B cell (primary cell): Measurements from ENCODE around the gene EXOSC6. TPM values are rescaled to one million over a fixed set of nuclear protein-coding genes. Genes with fewer than 3 reads are reported as not detected.
A peak's percentile ranks its signal among the peaks of the same experiment; 100 is the strongest.

Source experiments
- ATAC-seq: fragments of 200-7000 bp; cut with Tn5 transposase; one replicate; pipeline ENCODE4 v1.10.0; 2021; ENCODE audit warnings: low read depth, mild to moderate bottlenecking, moderate number of reproducible peaks, moderate library complexity
- CTCF ChIA-PET: fragments of 350-600 bp; sonication (Branson Sonifier 250); formaldehyde crosslinking; loops from one replicate; lab custom pipeline; 2021; ENCODE audit warnings: antibody characterized with exemption, inconsistent platforms; lab: Charles Lee
- POLR2A ChIA-PET: fragments of 350-600 bp; sonication (Branson Sonifier 250); formaldehyde crosslinking; loops from one replicate; lab custom pipeline; 2021; ENCODE audit warnings: antibody characterized with exemption; lab: Charles Lee
- DNase-seq: peaks from one replicate; pipeline ENCODE4 v3.0.0; 2013
- H2AFZ ChIP-seq: 2 replicates; pipeline ENCODE4 v1.6.1; 2012; ENCODE audit warnings: mild to moderate bottlenecking, low read depth, low read length; ENCODE audit not compliant: insufficient read depth, poor library complexity, severe bottlenecking
- H3K27ac ChIP-seq, 2 donors: 1 replicate in 1 of 2; 2 replicates in 1 of 2; pipeline ENCODE4 v1.5.1; 2012 to 2013; ENCODE audit warnings: low read length in 2 of 2, mild to moderate bottlenecking in 2 of 2, moderate library complexity in 1 of 2
- H3K27me3 ChIP-seq, 4 experiments: fragments of 200-600 bp in 1 of 4; sonication (generic) in 1 of 4; replicated peaks in 1 of 4; 1 replicate in 2 of 4; 2 replicates in 2 of 4; pipeline versions ENCODE4 v1.6.1 to v1.7.0; 2013 to 2016; ENCODE audit warnings: low read length in 3 of 4, mild to moderate bottlenecking in 2 of 4, mixed read lengths in 1 of 4, moderate library complexity in 1 of 4; ENCODE audit not compliant: insufficient read depth in 4 of 4, control insufficient read depth in 3 of 4; ENCODE audit errors: control extremely low read depth in 1 of 4
- H3K36me3 ChIP-seq, 2 experiments: replicated peaks in 1 of 2; 1 replicate in 1 of 2; 2 replicates in 1 of 2; pipeline versions ENCODE4 v1.6.1 to v1.7.1; 2013; ENCODE audit warnings: low read length in 1 of 2; ENCODE audit not compliant: insufficient read depth in 2 of 2, control insufficient read depth in 1 of 2; ENCODE audit errors: control extremely low read depth in 1 of 2, extremely low read depth in 1 of 2
- H3K4me1 ChIP-seq, 2 donors: fragments of 200-600 bp in 1 of 2; sonication (generic) in 1 of 2; 1 replicate in 1 of 2; 2 replicates in 1 of 2; pipeline versions ENCODE4 v1.5.1 to v1.6.1; 2013 to 2017; ENCODE audit warnings: low read length in 2 of 2; ENCODE audit not compliant: control insufficient read depth in 2 of 2, insufficient read depth in 2 of 2
- H3K4me2 ChIP-seq: replicated peaks from 2 replicates; pipeline ENCODE3; 2012; ENCODE audit warnings: mild to moderate bottlenecking, low read depth, low read length; ENCODE audit not compliant: poor library complexity, severe bottlenecking
- H3K4me3 ChIP-seq, 5 experiments: fragments of 200-600 bp in 1 of 5; sonication (generic) in 1 of 5; 1 replicate in 3 of 5; 2 replicates in 2 of 5; pipeline versions ENCODE4 v1.5.1 to v1.7.0; 2011 to 2016; ENCODE audit warnings: low read length in 4 of 5, mild to moderate bottlenecking in 4 of 5, low read depth in 2 of 5, control low read depth in 1 of 5, moderate library complexity in 1 of 5; ENCODE audit not compliant: insufficient read depth in 1 of 5; ENCODE audit errors: control extremely low read depth in 1 of 5, extremely low read depth in 1 of 5
- H3K79me2 ChIP-seq: fragments of 200-600 bp; sonication (generic); one replicate; pipeline ENCODE4 v1.6.0; 2016; ENCODE audit warnings: low read length; ENCODE audit not compliant: control insufficient read depth, insufficient read depth
- H3K9ac ChIP-seq: fragments of 200-600 bp; sonication (generic); 2 replicates; pipeline ENCODE4 v1.6.1; 2017; ENCODE audit warnings: mild to moderate bottlenecking, low read length, moderate library complexity
- H3K9me3 ChIP-seq, 3 donors: one replicate each; pipeline versions ENCODE4 v1.6.1 to v1.7.1; 2013; ENCODE audit warnings: low read length in 2 of 3; ENCODE audit not compliant: control insufficient read depth in 2 of 3, insufficient read depth in 1 of 3; ENCODE audit errors: control extremely low read depth in 1 of 3
- H4K20me1 ChIP-seq: 2 replicates; pipeline ENCODE4 v1.6.0; 2012; ENCODE audit warnings: mild to moderate bottlenecking, low read length; ENCODE audit not compliant: insufficient read depth, control insufficient read depth, poor library complexity, severe bottlenecking
- H3K27ac Mint-ChIP-seq: one replicate; pipeline ENCODE4 v1.8.0; 2021; ENCODE audit warnings: mixed read lengths
- H3K27me3 Mint-ChIP-seq: one replicate; pipeline ENCODE4 v1.8.0; 2021; ENCODE audit warnings: mixed read lengths
- H3K4me1 Mint-ChIP-seq: one replicate; pipeline ENCODE4 v1.8.0; 2021; ENCODE audit warnings: mixed read lengths
- H3K4me3 Mint-ChIP-seq: one replicate; pipeline ENCODE4 v1.8.0; 2021; ENCODE audit warnings: mixed read lengths
- H3K9me3 Mint-ChIP-seq: one replicate; pipeline ENCODE4 v1.8.0; 2022; ENCODE audit warnings: mixed read lengths; ENCODE audit not compliant: insufficient read depth
- CTCF ChIP-seq: fragments of 200-600 bp; IDR thresholded peaks from one replicate; pipeline ENCODE4 v1.8.0; 2022; ENCODE audit warnings: antibody characterized with exemption, mild to moderate bottlenecking
- EZH2 ChIP-seq: IDR thresholded peaks from 2 replicates; pipeline ENCODE4 v1.6.1; 2012; ENCODE audit warnings: borderline replicate concordance, low read depth, mild to moderate bottlenecking, moderate library complexity, low read length; ENCODE audit not compliant: insufficient read depth, poor library complexity, severe bottlenecking
- intact Hi-C: fragments of 100-400 bp; cut with micrococcal nuclease; formaldehyde crosslinking; loops from one replicate; pipeline ENCODE4 v1.10.0; 2022
- polyA plus RNA-seq: library from polyadenylated mRNA; depleted of rRNA; stranded (reverse); fragments of >200 nt; gene quantifications from 2 replicates; pipeline ENCODE4 v1.2.3, GENCODE V29; 2012
- total RNA-seq, 2 donors: library from RNA; stranded (reverse); fragments of 120-200 nt in 1 of 2; gene quantifications; 1 replicate in 1 of 2; 2 replicates in 1 of 2; pipeline versions ENCODE4 v1.2.3 to v1.2.4, GENCODE V29; 2013 to 2022

Gene EXOSC6
- total and polyA plus RNA-seq, 2 donors (not counting 1 experiment from before 2014, with no cell fraction given), result 13.0 to 42.3 TPM

DNA sequence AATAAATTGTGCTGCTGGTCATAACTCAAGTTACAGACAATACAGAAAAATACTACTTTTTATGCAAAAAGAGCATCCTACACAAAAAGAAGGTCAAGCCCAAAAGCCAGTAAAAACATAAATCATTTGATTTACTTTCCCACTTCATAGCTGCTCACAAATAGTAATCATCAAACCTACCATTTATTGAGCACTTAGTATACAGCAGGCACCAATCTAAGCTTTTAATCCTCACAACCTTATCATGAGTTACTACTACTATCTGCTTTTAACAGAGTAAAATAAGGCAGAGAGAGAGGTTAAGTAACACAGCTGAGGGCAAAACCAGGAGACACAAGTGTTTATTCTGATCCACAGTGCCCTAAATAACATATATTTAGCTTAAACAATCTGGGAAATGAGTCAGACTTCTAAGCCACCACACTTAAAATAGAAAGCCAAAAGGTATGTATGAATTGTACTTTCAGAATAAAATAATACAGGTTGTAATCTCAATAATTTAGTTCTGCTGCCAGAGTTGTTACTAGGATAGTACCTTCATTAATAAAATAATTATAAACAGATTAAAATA, 39.3 kb upstream of the EXOSC6 start:
- no peak overlapping the region for H3K4me2 ChIP-seq
- H3K4me3 ChIP-seq, result no peak overlapping the region
- Mint-ChIP-seq H3K4me3 (no peak overlapping the region), H3K4me1 (peaks cover 13% of the 10 kb centered on the region), H3K9me3 (no peaks in the 10 kb centered on the region), H3K27ac (no peak overlapping the region), H3K27me3 (no peaks in the 10 kb centered on the region)
- DNase-seq (no peak), ATAC-seq (no peak)
- TF ChIP-seq CTCF, result no peak
- TF ChIP-seq EZH2, result no peak
- H3K9me3 ChIP-seq, result no peaks in the 10 kb centered on the region
- POLR2A ChIA-PET, result no interaction called here
- no peak overlapping the region for H3K9ac ChIP-seq
- H3K27ac ChIP-seq, result no peak overlapping the region
- no peaks in the 10 kb centered on the region for H4K20me1 ChIP-seq
- intact Hi-C loops, result no loop called here
- peak overlapping the region; percentile 14 for H2AFZ ChIP-seq
- CTCF ChIA-PET, result no interaction called here
- H3K36me3 ChIP-seq, result no peaks in the 10 kb centered on the region
- peaks cover 24% of the 10 kb centered on the region for H3K79me2 ChIP-seq
- H3K27me3 ChIP-seq, result no peaks in the 10 kb centered on the region
- peaks cover 0 to 16% of the 10 kb centered on the region in 2 donors for H3K4me1 ChIP-seq
